ENCODE results near the gene TBC1D12. TPM values are rescaled to one million over a fixed set of nuclear protein-coding genes. Genes with fewer than 3 reads are reported as not detected.

TBC1D12 gene
- total and polyA plus RNA-seq, 7 donors, result 1.5 to 5.4 (median 5.0) TPM

GRCh38 chr10:94487575-94487974, 85.2 kb downstream of the TBC1D12 start:
- Histone ChIP-seq H3K9me3 (peaks cover 21% of the 10 kb centered on the region), H3K36me3 (ENCODE audit: insufficient read depth in 1 of 2, low read depth in 1 of 2) (no peaks in the 10 kb centered on the region), H3K27ac (no peak overlapping the region), H3K4me3 (no peak overlapping the region), H3K27me3 (ENCODE audit: insufficient read depth in 3 of 3, low read length in 2 of 3) (no peaks in the 10 kb centered on the region), H3K4me1 (peaks cover 4% of the 10 kb centered on the region)
- no peak for TF ChIP-seq CTCF (IDR thresholded peaks at IDR 0.05)
- intact Hi-C loops (cut with DNase I), result no loop called here
- no peak for DNase-seq
- ATAC-seq, result no peak
- 93 to 97% (median 95%) methylated on average over 3 of the region's 3 CpGs for WGBS, 3 donors

- Histone ChIP-seq H3K4me1 (peaks cover 4% of the 10 kb centered on the region), H3K9me3 (peaks cover 10% of the 10 kb centered on the region), H3K4me3 (no peak overlapping the region), H3K27ac (no peak overlapping the region), H3K27me3 (ENCODE audit: insufficient read depth in 3 of 3, low read length in 2 of 3) (no peaks in the 10 kb centered on the region), H3K36me3 (ENCODE audit: insufficient read depth in 1 of 2, low read depth in 1 of 2) (peaks cover 0 to 4% of the 10 kb centered on the region in 2 donors)
- ATAC-seq (peak in 1 of 4 donors; percentile 29), DNase-seq (no peak)
- TF ChIP-seq CTCF (IDR thresholded peaks at IDR 0.05), result no peak
- 79 to 89% (median 81%) methylated on average over 4 of the region's 4 CpGs for WGBS, 3 donors
- intact Hi-C loops (cut with DNase I), result no loop called here
These were observed 86.8 kb downstream of the TBC1D12 start for GRCh38 chr10:94489107-94489506.

GRCh38 chr10:94489976-94490788, 87.8 kb downstream of the TBC1D12 start:
- no peak for TF ChIP-seq CTCF (IDR thresholded peaks at IDR 0.05)
- Histone ChIP-seq H3K9me3 (peaks cover 5% of the 10 kb centered on the region), H3K27ac (no peak overlapping the region), H3K27me3 (ENCODE audit: insufficient read depth in 3 of 3, low read length in 2 of 3) (no peaks in the 10 kb centered on the region), H3K4me1 (peaks cover 4% of the 10 kb centered on the region), H3K4me3 (no peak overlapping the region), H3K36me3 (ENCODE audit: insufficient read depth in 1 of 2, low read depth in 1 of 2) (peaks cover 0 to 4% of the 10 kb centered on the region in 2 donors)
- no peak for DNase-seq
- intact Hi-C loops (cut with DNase I), result no loop called here
- 88 to 98% (median 92%) methylated on average over 3 of the region's 3 CpGs for WGBS, 3 donors
- ATAC-seq, result no peak

- ATAC-seq, result no peak
- Histone ChIP-seq H3K36me3 (ENCODE audit: insufficient read depth in 1 of 2, low read depth in 1 of 2) (peaks cover 0 to 4% of the 10 kb centered on the region in 2 donors), H3K27ac (no peak overlapping the region), H3K4me3 (no peak overlapping the region), H3K4me1 (peaks cover 4% of the 10 kb centered on the region), H3K27me3 (ENCODE audit: insufficient read depth in 3 of 3, low read length in 2 of 3) (no peaks in the 10 kb centered on the region), H3K9me3 (peaks cover 5% of the 10 kb centered on the region)
- no peak for DNase-seq
- TF ChIP-seq CTCF (IDR thresholded peaks at IDR 0.05), result no peak
- intact Hi-C loops (cut with DNase I), result no loop called here
These were observed 88.4 kb downstream of the TBC1D12 start for GRCh38 chr10:94490789-94491039.

GRCh38 chr10:94493463-94493862, 91.1 kb downstream of the TBC1D12 start:
- no peaks in the 10 kb centered on the region for H3K27me3 ChIP-seq (ENCODE audit: insufficient read depth in 3 of 3, low read length in 2 of 3)
- TF ChIP-seq CTCF (IDR thresholded peaks at IDR 0.05), result no peak
- H3K36me3 ChIP-seq (ENCODE audit: insufficient read depth in 1 of 2, low read depth in 1 of 2), result peaks cover 0 to 5% of the 10 kb centered on the region in 2 donors
- 75 to 87% (median 85%) methylated on average over 2 of the region's 2 CpGs for WGBS, 3 donors
- H3K27ac ChIP-seq, result no peak overlapping the region
- H3K4me1 ChIP-seq, result peaks cover 4% of the 10 kb centered on the region
- H3K4me3 ChIP-seq, result no peak overlapping the region
- H3K9me3 ChIP-seq, result no peaks in the 10 kb centered on the region
- DNase-seq (no peak), ATAC-seq (no peak)
- intact Hi-C loops (cut with DNase I), result no loop called here

Data from psoas muscle (tissue), 8 donors.